Suprapubic skin (tissue), 4 donors: ENCODE results near the gene MYCBP2. TPM values are rescaled to one million over a fixed set of nuclear protein-coding genes. Genes with fewer than 3 reads are reported as not detected.

Source experiments
- DNase-seq, 2 donors: peaks; one replicate each; pipeline ENCODE4 v3.0.0-alpha.2; 2019; ENCODE audit warnings: low spot score in 2 of 2
- H3K27ac ChIP-seq: fragments of 200-600 bp; sonication (generic); one replicate; pipeline ENCODE4 v1.5.1; 2019
- H3K27me3 ChIP-seq: fragments of 200-600 bp; sonication (generic); one replicate; pipeline ENCODE4 v1.5.1; 2019
- H3K36me3 ChIP-seq: fragments of 200-600 bp; sonication (generic); one replicate; pipeline ENCODE4 v1.5.1; 2019
- H3K4me1 ChIP-seq: fragments of 200-600 bp; sonication (generic); one replicate; pipeline ENCODE4 v1.5.1; 2019
- H3K4me3 ChIP-seq: fragments of 200-600 bp; sonication (generic); one replicate; pipeline ENCODE4 v1.5.1; 2019; ENCODE audit warnings: mild to moderate bottlenecking
- H3K9me3 ChIP-seq: fragments of 200-600 bp; sonication (generic); one replicate; pipeline ENCODE4 v1.5.1; 2019
- CTCF ChIP-seq, 2 donors: fragments of 200-600 bp in 1 of 2; fragments of 450-650 bp in 1 of 2; sonication (generic) in 1 of 2; IDR thresholded peaks; one replicate each; pipeline ENCODE4 v1.5.1; 2016 to 2019; ENCODE audit warnings: antibody characterized with exemption in 2 of 2, mild to moderate bottlenecking in 1 of 2, moderate library complexity in 1 of 2
- EP300 ChIP-seq: sonication (generic); formaldehyde crosslinking; IDR thresholded peaks from one replicate; pipeline ENCODE4 v1.6.1; 2017; ENCODE audit warnings: antibody characterized with exemption
- POLR2A ChIP-seq, 2 donors: fragments of 450-650 bp; IDR thresholded peaks; one replicate each; pipeline ENCODE4 v1.6.1; 2017; ENCODE audit warnings: antibody characterized with exemption in 2 of 2, mild to moderate bottlenecking in 2 of 2, moderate library complexity in 2 of 2
- POLR2AphosphoS5 ChIP-seq, 3 donors: sonication (generic); formaldehyde crosslinking; IDR thresholded peaks; one replicate each; pipeline ENCODE4 v1.6.1; 2017; ENCODE audit warnings: antibody characterized with exemption in 3 of 3
- WGBS: methylation state at CpG from one replicate; pipeline ENCODE4 v1.1.5; 2018; 5-methylcytosine and 5-hydroxymethylcytosine counted together
- total RNA-seq, 4 donors: library from RNA; depleted of rRNA; stranded (reverse); fragments of >200 nt; gene quantifications; one replicate each; pipeline ENCODE4 v1.1.0, GENCODE V29; 2016

Gene MYCBP2
- total RNA-seq, 4 donors from 2014 or later = 182 to 245 (median 207) TPM

- no peaks in the 10 kb centered on the region for H3K9me3 ChIP-seq
- H3K27ac ChIP-seq = no peak overlapping the region
- no peak overlapping the region for H3K4me3 ChIP-seq
- no peaks in the 10 kb centered on the region for H3K27me3 ChIP-seq
- peaks cover 58% of the 10 kb centered on the region for H3K4me1 ChIP-seq
- H3K36me3 ChIP-seq = no peaks in the 10 kb centered on the region
- no peak for DNase-seq
- 78% methylated on average over 2 of the region's 2 CpGs for WGBS
- no peak for TF ChIP-seq POLR2AphosphoS5 (IDR thresholded peaks at IDR 0.05)
- TF ChIP-seq EP300 = no peak
- no peak for TF ChIP-seq CTCF (IDR thresholded peaks at IDR 0.05)
- no peak for TF ChIP-seq POLR2A (IDR thresholded peaks at IDR 0.05)
Measured at GRCh38 chr13:77310161-77310560, 16.7 kb downstream of the MYCBP2 start.

- no peak for TF ChIP-seq EP300
- TF ChIP-seq POLR2AphosphoS5 (IDR thresholded peaks at IDR 0.05) = no peak
- TF ChIP-seq CTCF (IDR thresholded peaks at IDR 0.05) = no peak
- no peak for TF ChIP-seq POLR2A (IDR thresholded peaks at IDR 0.05)
- H3K36me3 ChIP-seq = no peaks in the 10 kb centered on the region
- no peaks in the 10 kb centered on the region for H3K27me3 ChIP-seq
- H3K27ac ChIP-seq = no peak overlapping the region
- H3K9me3 ChIP-seq = no peaks in the 10 kb centered on the region
- no peak overlapping the region for H3K4me3 ChIP-seq
- H3K4me1 ChIP-seq = peaks cover 60% of the 10 kb centered on the region
- 53% methylated on average over 2 of the region's 2 CpGs for WGBS
- DNase-seq = no peak
Measured at GRCh38 chr13:77309254-77309653, 17.6 kb downstream of the MYCBP2 start.

GRCh38 chr13:77306458-77306857, 20.4 kb downstream of the MYCBP2 start:
- DNase-seq = no peak
- Histone ChIP-seq H3K27ac (no peak overlapping the region), H3K4me3 (no peak overlapping the region), H3K36me3 (no peaks in the 10 kb centered on the region), H3K27me3 (no peaks in the 10 kb centered on the region), H3K4me1 (peaks cover 63% of the 10 kb centered on the region), H3K9me3 (no peaks in the 10 kb centered on the region)
- TF ChIP-seq CTCF (IDR thresholded peaks at IDR 0.05) (no peak), POLR2A (IDR thresholded peaks at IDR 0.05) (no peak), EP300 (no peak), POLR2AphosphoS5 (IDR thresholded peaks at IDR 0.05) (no peak)

DNA sequence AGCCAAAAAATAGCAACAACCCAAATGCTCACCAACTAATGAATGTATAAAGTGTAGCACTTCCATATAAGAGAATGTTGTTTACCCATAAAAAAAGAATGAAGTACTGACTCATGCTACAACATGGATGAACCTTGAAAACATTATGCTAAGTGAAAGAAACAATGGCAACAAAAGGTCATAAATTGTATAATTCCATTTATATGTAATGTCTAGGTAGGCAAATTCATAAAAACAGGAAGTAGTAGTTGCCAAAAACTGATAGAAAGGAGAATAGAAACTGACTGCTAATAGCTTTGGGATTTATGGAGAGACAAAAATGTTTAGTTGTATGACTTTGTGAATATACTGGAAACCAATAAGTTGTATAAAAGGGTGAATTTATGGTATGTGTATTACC, 21.6 kb downstream of the MYCBP2 start:
- no peaks in the 10 kb centered on the region for H3K27me3 ChIP-seq
- TF ChIP-seq POLR2A (IDR thresholded peaks at IDR 0.05) (no peak), CTCF (IDR thresholded peaks at IDR 0.05) (no peak), EP300 (no peak), POLR2AphosphoS5 (IDR thresholded peaks at IDR 0.05) (no peak)
- H3K4me1 ChIP-seq = peaks cover 56% of the 10 kb centered on the region
- peak overlapping the region; percentile 7 for H3K27ac ChIP-seq
- H3K9me3 ChIP-seq = no peaks in the 10 kb centered on the region
- DNase-seq = no peak
- no peak overlapping the region for H3K4me3 ChIP-seq
- no peaks in the 10 kb centered on the region for H3K36me3 ChIP-seq

GRCh38 chr13:77300176-77301037, 26.5 kb downstream of the MYCBP2 start:
- H3K36me3 ChIP-seq = no peaks in the 10 kb centered on the region
- TF ChIP-seq POLR2A (IDR thresholded peaks at IDR 0.05) = no peak
- no peak for TF ChIP-seq EP300
- TF ChIP-seq CTCF (IDR thresholded peaks at IDR 0.05) = no peak
- no peak for TF ChIP-seq POLR2AphosphoS5 (IDR thresholded peaks at IDR 0.05)
- WGBS = 76% methylated on average over 5 of the region's 5 CpGs

More at GRCh38 chr13:77300176-77301037, 26.5 kb downstream of the MYCBP2 start:
- Histone ChIP-seq H3K4me3 (no peak overlapping the region), H3K4me1 (peaks cover 34% of the 10 kb centered on the region), H3K9me3 (no peaks in the 10 kb centered on the region), H3K27ac (no peak overlapping the region), H3K27me3 (no peaks in the 10 kb centered on the region)
- DNase-seq = no peak
